ENCODE results near the gene HIF1A. TPM values are rescaled to one million over a fixed set of nuclear protein-coding genes. Genes with fewer than 3 reads are reported as not detected.
A peak's percentile ranks its signal among the peaks of the same experiment; 100 is the strongest.

HIF1A gene
- total and polyA plus RNA-seq, 4 donors, result 28.9 to 291 (median 191) TPM

- no peaks in the 10 kb centered on the region for H3K36me3 ChIP-seq (ENCODE audit: control insufficient read depth in 4 of 4, insufficient read depth in 4 of 4, low read length in 4 of 4)
- 66 to 82% methylated on average over 2 of the region's 2 CpGs for WGBS, 2 donors
- ATAC-seq (ENCODE audit: insufficient read depth, low FRiP score) (no peak), DNase-seq (peak in 1 of 3 donors; percentile 21)
- no peak overlapping the region for H3K4me3 ChIP-seq
- no peaks in the 10 kb centered on the region for H3K9me3 ChIP-seq (ENCODE audit: control insufficient read depth in 4 of 4, insufficient read depth in 3 of 4, low read length in 3 of 4)
- no peak overlapping the region for H3K27ac ChIP-seq (ENCODE audit: low read depth in 1 of 2, low read length in 1 of 2)
- H3K4me1 ChIP-seq (ENCODE audit: control insufficient read depth in 5 of 5, insufficient read depth in 5 of 5, low read length in 5 of 5), result peaks cover 0 to 16% (median 6%) of the 10 kb centered on the region in 5 donors
- no peaks in the 10 kb centered on the region for H3K27me3 ChIP-seq (ENCODE audit: control insufficient read depth in 3 of 3, insufficient read depth in 3 of 3, low read length in 2 of 3)
- H3K9ac ChIP-seq (ENCODE audit: insufficient read depth in 1 of 2, low read length in 2 of 2), result no peak overlapping the region
- no peak for TF ChIP-seq CTCF (IDR thresholded peaks at IDR 0.05; ENCODE audit: control extremely low read depth, extremely low read depth)
These were observed 35.7 kb upstream of the HIF1A start for GRCh38 chr14:61659582-61659981.

- ATAC-seq (ENCODE audit: insufficient read depth, low FRiP score) (no peak), DNase-seq (peak in 2 of 3 donors; percentile 42 to 52)
- no peak overlapping the region for H3K4me3 ChIP-seq
- peaks cover 0 to 16% (median 4%) of the 10 kb centered on the region in 5 donors for H3K4me1 ChIP-seq (ENCODE audit: control insufficient read depth in 5 of 5, insufficient read depth in 5 of 5, low read length in 5 of 5)
- H3K9ac ChIP-seq (ENCODE audit: insufficient read depth in 1 of 2, low read length in 2 of 2), result no peak overlapping the region
- 61 to 69% methylated on average over 6 of the region's 6 CpGs for WGBS, 2 donors
- peak overlapping the region in 1 of 2 donors; percentile 58 for H3K27ac ChIP-seq (ENCODE audit: low read depth in 1 of 2, low read length in 1 of 2)
- no peaks in the 10 kb centered on the region for H3K27me3 ChIP-seq (ENCODE audit: control insufficient read depth in 3 of 3, insufficient read depth in 3 of 3, low read length in 2 of 3)
- no peaks in the 10 kb centered on the region for H3K9me3 ChIP-seq (ENCODE audit: control insufficient read depth in 4 of 4, insufficient read depth in 3 of 4, low read length in 3 of 4)
- TF ChIP-seq CTCF (IDR thresholded peaks at IDR 0.05; ENCODE audit: control extremely low read depth, extremely low read depth), result no peak
- H3K36me3 ChIP-seq (ENCODE audit: control insufficient read depth in 4 of 4, insufficient read depth in 4 of 4, low read length in 4 of 4), result no peaks in the 10 kb centered on the region
These were observed 33.6 kb upstream of the HIF1A start for GRCh38 chr14:61661471-61662400.

GRCh38 chr14:61662437-61663311 is 32.6 kb upstream of the HIF1A start:
- 80 to 84% methylated on average over 13 of the region's 13 CpGs for WGBS, 2 donors
- no peak for TF ChIP-seq CTCF (IDR thresholded peaks at IDR 0.05; ENCODE audit: control extremely low read depth, extremely low read depth)
- peaks cover 0 to 16% (median 5%) of the 10 kb centered on the region in 5 donors for H3K4me1 ChIP-seq (ENCODE audit: control insufficient read depth in 5 of 5, insufficient read depth in 5 of 5, low read length in 5 of 5)
- ATAC-seq (ENCODE audit: insufficient read depth, low FRiP score), result peak; percentile 81
- no peaks in the 10 kb centered on the region for H3K9me3 ChIP-seq (ENCODE audit: control insufficient read depth in 4 of 4, insufficient read depth in 3 of 4, low read length in 3 of 4)
- no peak overlapping the region for H3K9ac ChIP-seq (ENCODE audit: insufficient read depth in 1 of 2, low read length in 2 of 2)
- no peak overlapping the region for H3K4me3 ChIP-seq
- H3K27ac ChIP-seq (ENCODE audit: low read depth in 1 of 2, low read length in 1 of 2), result peak overlapping the region in 1 of 2 donors; percentile 58
- DNase-seq, result peak in 2 of 3 donors; percentile 43 to 62
- no peaks in the 10 kb centered on the region for H3K36me3 ChIP-seq (ENCODE audit: control insufficient read depth in 4 of 4, insufficient read depth in 4 of 4, low read length in 4 of 4)
- no peaks in the 10 kb centered on the region for H3K27me3 ChIP-seq (ENCODE audit: control insufficient read depth in 3 of 3, insufficient read depth in 3 of 3, low read length in 2 of 3)

Data from lung (tissue), 12 donors.